D341Med (cell line): Measurements from ENCODE around the gene DUSP2.

ENCODE experiments used
- DNase-seq: peaks from one replicate; pipeline ENCODE4 v3.0.0; 2012; ENCODE audit warnings: low spot score

Gene DUSP2

GRCh38 chr2:96114903-96115581 lies 30.2 kb downstream of the DUSP2 start:
- DNase-seq: no peak

DNA sequence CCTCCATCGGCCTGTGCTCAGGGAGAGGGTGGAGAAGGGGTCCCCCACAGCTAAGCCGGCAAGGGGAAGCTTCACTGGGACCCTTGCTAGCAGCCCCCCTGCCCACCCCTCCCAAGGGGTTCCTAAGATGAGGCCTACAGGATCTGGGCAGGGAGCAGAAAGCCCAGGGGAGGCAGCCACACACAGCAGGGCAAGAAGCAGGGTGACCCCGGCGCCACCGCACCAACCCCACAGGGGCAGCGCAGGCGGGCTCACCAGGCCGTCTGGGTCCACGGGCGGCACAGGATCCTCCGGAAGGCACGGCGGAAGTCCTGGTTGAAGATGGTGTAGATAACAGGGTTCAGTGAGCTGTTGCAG lies 30.7 kb downstream of the DUSP2 start:
- no peak for DNase-seq

DNA sequence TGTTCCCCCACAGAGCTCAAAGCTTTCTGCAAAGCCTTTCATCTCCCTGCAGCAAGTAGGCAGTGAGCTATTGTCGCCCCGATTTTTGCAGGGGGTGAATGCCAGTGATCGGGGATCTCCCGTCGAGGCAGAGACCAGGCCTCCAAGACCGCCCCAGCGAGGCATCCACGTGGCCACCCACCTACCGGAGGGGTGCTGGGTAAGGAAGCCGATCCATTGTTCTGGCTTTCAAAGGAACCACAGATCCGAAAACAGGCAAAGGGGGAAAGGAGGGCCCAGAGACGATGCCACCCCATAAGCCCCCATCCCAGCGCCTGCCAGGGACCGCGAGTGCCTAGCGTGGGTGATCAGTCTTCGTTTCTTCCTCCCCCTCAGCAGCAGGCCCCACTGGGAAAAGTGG lies 31.3 kb downstream of the DUSP2 start:
- no peak for DNase-seq

- no peak for DNase-seq
Observed at GRCh38 chr2:96113367-96113677, 31.9 kb downstream of the DUSP2 start.

- no peak for DNase-seq
Observed at GRCh38 chr2:96112501-96113366, 32.5 kb downstream of the DUSP2 start.

GRCh38 chr2:96111823-96112500 lies 33.3 kb downstream of the DUSP2 start:
- no peak for DNase-seq

DNA sequence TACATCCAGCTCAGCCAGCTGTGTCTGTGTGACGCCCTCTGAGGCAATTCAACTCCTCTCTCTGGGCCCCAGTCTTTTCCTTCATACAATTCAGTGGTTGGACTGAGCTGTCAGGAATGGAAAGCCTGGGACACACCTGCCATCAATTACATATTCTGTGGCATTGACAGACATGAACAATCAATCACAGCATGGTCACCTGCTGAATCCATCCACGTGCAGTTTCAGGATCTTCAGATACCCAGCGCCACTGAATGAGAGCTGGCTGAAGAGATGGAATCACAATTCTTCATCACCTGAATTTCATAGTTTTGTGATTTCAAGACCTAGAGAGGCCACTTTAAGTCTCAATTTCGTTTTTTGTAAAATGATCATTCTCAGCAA lies 34.0 kb downstream of the DUSP2 start:
- DNase-seq: no peak

- no peak for DNase-seq
Observed at GRCh38 chr2:96110621-96111256, 34.5 kb downstream of the DUSP2 start.

- no peak for DNase-seq
Observed at GRCh38 chr2:96109931-96110511, 35.2 kb downstream of the DUSP2 start.

- DNase-seq: no peak
Observed at GRCh38 chr2:96109361-96109680, 35.9 kb downstream of the DUSP2 start.

GRCh38 chr2:96108541-96109360 lies 36.5 kb downstream of the DUSP2 start:
- DNase-seq: no peak

DNA sequence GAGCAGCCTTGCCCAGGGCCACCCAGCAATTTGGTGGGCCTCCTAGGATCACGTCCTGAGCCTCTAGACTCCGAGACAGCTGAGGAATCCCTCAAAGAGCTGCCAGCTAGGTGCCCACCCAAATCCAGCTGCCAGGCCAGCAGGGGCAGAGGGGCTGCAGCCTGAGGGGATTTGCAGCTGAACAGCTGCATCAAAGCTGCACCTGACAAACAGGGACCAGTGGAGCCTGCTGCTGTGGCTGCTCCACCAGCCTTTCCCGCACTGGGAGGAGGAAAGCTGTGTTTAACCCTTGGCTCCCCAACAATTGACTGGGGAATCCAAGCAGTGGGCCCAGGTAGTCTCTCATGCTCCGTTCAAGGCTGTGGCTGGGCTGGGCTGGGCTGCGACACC lies 37.1 kb downstream of the DUSP2 start:
- no peak for DNase-seq

DNA sequence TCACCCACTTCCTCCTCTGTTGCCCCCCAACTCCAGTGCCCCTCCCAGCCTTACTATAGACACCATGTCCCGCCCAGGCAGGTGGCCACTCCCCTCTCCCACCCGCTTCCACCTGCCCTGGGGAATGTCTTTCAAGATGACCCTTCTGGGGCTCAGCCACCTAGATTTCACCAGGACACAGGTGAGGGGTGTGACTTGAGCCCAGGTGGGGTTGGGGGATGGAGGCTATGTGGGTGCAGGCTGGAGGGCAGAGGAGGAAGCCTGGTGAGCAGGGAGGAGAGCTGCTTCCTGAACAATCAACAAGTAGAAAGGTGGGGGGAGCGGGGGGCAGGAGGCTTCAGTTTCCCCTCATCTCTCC lies 37.6 kb downstream of the DUSP2 start:
- no peak for DNase-seq

- no peak for DNase-seq
Observed at GRCh38 chr2:96106991-96107707, 38.1 kb downstream of the DUSP2 start.

DNA sequence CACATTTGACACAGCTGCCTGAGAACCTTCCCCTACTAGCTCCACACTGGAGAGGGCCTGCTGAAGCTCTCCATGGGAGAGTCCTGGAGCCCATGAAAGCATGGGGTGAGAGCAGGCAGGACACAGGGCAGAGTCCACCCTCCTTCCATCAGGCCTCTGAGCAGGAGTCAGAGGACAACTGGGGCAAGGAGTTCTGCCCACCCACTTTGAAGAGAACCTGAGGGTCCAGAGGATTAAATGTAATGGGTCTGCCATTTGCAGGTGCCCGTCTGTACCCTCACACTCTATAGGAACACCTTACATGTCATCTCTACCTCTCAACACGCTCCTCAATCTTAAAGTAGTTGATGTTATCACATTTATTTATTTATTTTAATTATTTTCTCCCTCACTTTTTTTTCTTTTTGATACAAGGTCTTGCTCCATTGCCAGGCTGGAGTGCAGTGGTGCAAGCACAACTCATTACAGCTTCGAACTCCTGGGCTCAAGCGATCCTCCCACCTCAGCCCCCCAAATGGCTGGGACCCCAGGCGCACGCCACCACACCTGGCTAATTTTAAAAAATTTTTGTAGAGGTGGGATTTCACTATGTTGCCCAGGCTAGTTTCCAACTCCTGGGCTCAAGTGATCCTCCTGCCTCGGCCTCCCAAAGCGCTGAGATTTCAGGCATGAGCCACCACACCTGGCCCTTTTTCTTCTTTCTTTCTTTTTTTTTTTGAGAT lies 39.1 kb downstream of the DUSP2 start:
- DNase-seq: no peak

DNA sequence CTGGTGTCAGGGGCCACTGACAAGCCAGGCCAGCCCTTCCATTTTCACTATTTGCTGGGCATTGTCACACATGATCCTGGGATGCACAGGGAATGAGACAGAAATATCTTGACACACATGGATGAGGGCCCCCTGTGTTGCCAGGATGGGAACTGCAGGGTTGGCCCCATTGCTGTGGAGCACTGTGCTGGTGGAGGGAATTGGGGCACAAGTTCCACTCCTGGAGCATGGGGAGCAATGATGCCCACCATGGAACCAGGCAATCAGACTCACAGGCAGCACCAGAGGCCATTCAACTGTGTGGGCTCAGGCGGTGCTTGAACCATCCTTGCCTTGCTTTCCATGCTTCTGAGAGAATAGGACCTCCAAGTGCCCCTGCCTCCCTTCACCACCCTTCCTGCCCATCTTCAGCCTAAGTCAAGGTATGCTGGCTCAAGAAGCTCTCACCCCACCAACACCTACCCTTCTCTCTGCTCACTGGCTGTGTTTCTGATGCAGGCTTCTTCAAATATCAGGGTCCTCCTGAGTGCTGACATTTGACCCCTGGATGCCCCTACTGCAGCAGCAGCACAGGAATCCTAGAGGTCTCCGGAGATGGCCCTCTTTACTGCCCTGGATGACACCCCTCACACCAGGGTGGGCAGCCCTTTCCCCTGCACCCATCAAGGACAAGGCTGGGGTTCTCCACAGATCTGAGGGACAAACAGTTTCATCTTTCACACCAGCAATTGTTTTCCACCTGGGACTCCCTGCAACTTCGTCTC lies 39.9 kb downstream of the DUSP2 start:
- DNase-seq: no peak

DNA sequence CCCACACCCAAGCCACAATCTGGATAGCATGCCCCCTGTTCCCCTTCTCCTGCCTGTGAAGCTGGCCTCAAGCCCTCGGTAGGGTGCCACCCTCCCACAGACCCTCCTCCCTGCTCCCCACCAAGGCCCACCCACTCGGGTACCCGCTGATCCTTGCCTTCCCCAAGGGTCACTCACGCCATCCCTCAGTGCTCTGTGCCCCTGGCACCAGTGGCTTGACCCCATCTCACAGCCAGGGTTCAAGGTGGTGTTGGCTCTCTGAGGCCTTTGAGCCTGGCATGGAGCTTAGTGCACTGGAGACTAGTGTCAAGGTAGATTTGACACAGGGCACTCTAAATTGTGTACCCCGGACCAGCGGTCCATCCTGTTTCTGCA lies 40.8 kb downstream of the DUSP2 start:
- no peak for DNase-seq

GRCh38 chr2:96103761-96104486 lies 41.3 kb downstream of the DUSP2 start:
- no peak for DNase-seq

- DNase-seq: no peak
Observed at GRCh38 chr2:96103187-96103601, 42.0 kb downstream of the DUSP2 start.
